Measurements from ENCODE around the gene CARS1.
A peak's percentile ranks its signal among the peaks of the same experiment; 100 is the strongest.

Gene CARS1

GRCh38 chr11:3051196-3052108 lies 5.8 kb downstream of the CARS1 start:
- no peaks in the 10 kb centered on the region for H3K27me3 ChIP-seq (ENCODE audit: insufficient read depth, insufficient read length)

GRCh38 chr11:3050386-3051195 lies 6.6 kb downstream of the CARS1 start:
- Histone ChIP-seq H3K4me1 (ENCODE audit: insufficient read depth, insufficient read length) (peaks cover 23% of the 10 kb centered on the region), H3K4me3 (ENCODE audit: insufficient read length, low read depth) (no peak overlapping the region), H3K27me3 (ENCODE audit: insufficient read depth, insufficient read length) (no peaks in the 10 kb centered on the region), H3K9me3 (ENCODE audit: insufficient read depth, low read length) (no peaks in the 10 kb centered on the region), H3K36me3 (ENCODE audit: insufficient read depth, insufficient read length, low read length) (peaks cover 74% of the 10 kb centered on the region), H3K9ac (ENCODE audit: insufficient read length, low read depth) (no peak overlapping the region)
- DNase-seq (ENCODE audit: low read depth, low spot score): no peak
- TF ChIP-seq SUZ12 (IDR thresholded peaks at IDR 0.05; ENCODE audit: extremely low read depth, insufficient read depth, insufficient read length): no peak
- TF ChIP-seq YY1 (IDR thresholded peaks at IDR 0.05; ENCODE audit: insufficient read depth, insufficient read length): no peak
- TF ChIP-seq ZNF274 (IDR thresholded peaks at IDR 0.05; ENCODE audit: low read depth, low read length): no peak

More at GRCh38 chr11:3051196-3052108, 5.8 kb downstream of the CARS1 start:
- no peaks in the 10 kb centered on the region for H3K9me3 ChIP-seq (ENCODE audit: insufficient read depth, low read length)
- H3K36me3 ChIP-seq (ENCODE audit: insufficient read depth, insufficient read length, low read length): peaks cover 69% of the 10 kb centered on the region
- peak overlapping the region; percentile 1 for H3K9ac ChIP-seq (ENCODE audit: insufficient read length, low read depth)
- H3K4me1 ChIP-seq (ENCODE audit: insufficient read depth, insufficient read length): peaks cover 27% of the 10 kb centered on the region
- DNase-seq (ENCODE audit: low read depth, low spot score): no peak
- H3K4me3 ChIP-seq (ENCODE audit: insufficient read length, low read depth): no peak overlapping the region
- TF ChIP-seq ZNF274 (IDR thresholded peaks at IDR 0.05; ENCODE audit: low read depth, low read length) (no peak), SUZ12 (IDR thresholded peaks at IDR 0.05; ENCODE audit: extremely low read depth, insufficient read depth, insufficient read length) (no peak), YY1 (IDR thresholded peaks at IDR 0.05; ENCODE audit: insufficient read depth, insufficient read length) (no peak)

- Histone ChIP-seq H3K4me3 (ENCODE audit: insufficient read length, low read depth) (no peak overlapping the region), H3K9me3 (ENCODE audit: insufficient read depth, low read length) (no peaks in the 10 kb centered on the region), H3K4me1 (ENCODE audit: insufficient read depth, insufficient read length) (peaks cover 25% of the 10 kb centered on the region), H3K9ac (ENCODE audit: insufficient read length, low read depth) (peak overlapping the region; percentile 52), H3K36me3 (ENCODE audit: insufficient read depth, insufficient read length, low read length) (peaks cover 77% of the 10 kb centered on the region), H3K27me3 (ENCODE audit: insufficient read depth, insufficient read length) (no peaks in the 10 kb centered on the region)
- TF ChIP-seq SUZ12 (IDR thresholded peaks at IDR 0.05; ENCODE audit: extremely low read depth, insufficient read depth, insufficient read length) (no peak), YY1 (IDR thresholded peaks at IDR 0.05; ENCODE audit: insufficient read depth, insufficient read length) (peak; percentile 26)
- no peak for DNase-seq (ENCODE audit: low read depth, low spot score)
Measured at GRCh38 chr11:3049430-3050243, 7.6 kb downstream of the CARS1 start.

- Histone ChIP-seq H3K9me3 (ENCODE audit: insufficient read depth, low read length) (no peaks in the 10 kb centered on the region), H3K27me3 (ENCODE audit: insufficient read depth, insufficient read length) (no peaks in the 10 kb centered on the region), H3K4me3 (ENCODE audit: insufficient read length, low read depth) (no peak overlapping the region), H3K4me1 (ENCODE audit: insufficient read depth, insufficient read length) (peaks cover 41% of the 10 kb centered on the region), H3K9ac (ENCODE audit: insufficient read length, low read depth) (no peak overlapping the region), H3K36me3 (ENCODE audit: insufficient read depth, insufficient read length, low read length) (peaks cover 76% of the 10 kb centered on the region)
- no peak for TF ChIP-seq ZNF274 (IDR thresholded peaks at IDR 0.05; ENCODE audit: low read depth, low read length)
- no peak for TF ChIP-seq YY1 (IDR thresholded peaks at IDR 0.05; ENCODE audit: insufficient read depth, insufficient read length)
- no peak for TF ChIP-seq SUZ12 (IDR thresholded peaks at IDR 0.05; ENCODE audit: extremely low read depth, insufficient read depth, insufficient read length)
- no peak for DNase-seq (ENCODE audit: low read depth, low spot score)
Measured at GRCh38 chr11:3047637-3048036, 9.6 kb downstream of the CARS1 start.

GRCh38 chr11:3046641-3047040 lies 10.6 kb downstream of the CARS1 start:
- H3K4me3 ChIP-seq (ENCODE audit: insufficient read length, low read depth): no peak overlapping the region
- H3K9me3 ChIP-seq (ENCODE audit: insufficient read depth, low read length): no peaks in the 10 kb centered on the region
- peaks cover 77% of the 10 kb centered on the region for H3K36me3 ChIP-seq (ENCODE audit: insufficient read depth, insufficient read length, low read length)
- H3K27me3 ChIP-seq (ENCODE audit: insufficient read depth, insufficient read length): no peaks in the 10 kb centered on the region
- DNase-seq (ENCODE audit: low read depth, low spot score): no peak
- no peak overlapping the region for H3K9ac ChIP-seq (ENCODE audit: insufficient read length, low read depth)
- peaks cover 40% of the 10 kb centered on the region for H3K4me1 ChIP-seq (ENCODE audit: insufficient read depth, insufficient read length)
- TF ChIP-seq ZNF274 (IDR thresholded peaks at IDR 0.05; ENCODE audit: low read depth, low read length): no peak
- no peak for TF ChIP-seq YY1 (IDR thresholded peaks at IDR 0.05; ENCODE audit: insufficient read depth, insufficient read length)
- TF ChIP-seq SUZ12 (IDR thresholded peaks at IDR 0.05; ENCODE audit: extremely low read depth, insufficient read depth, insufficient read length): no peak

- Histone ChIP-seq H3K27me3 (ENCODE audit: insufficient read depth, insufficient read length) (no peaks in the 10 kb centered on the region), H3K9me3 (ENCODE audit: insufficient read depth, low read length) (no peaks in the 10 kb centered on the region), H3K4me1 (ENCODE audit: insufficient read depth, insufficient read length) (peaks cover 44% of the 10 kb centered on the region), H3K9ac (ENCODE audit: insufficient read length, low read depth) (no peak overlapping the region), H3K4me3 (ENCODE audit: insufficient read length, low read depth) (no peak overlapping the region), H3K36me3 (ENCODE audit: insufficient read depth, insufficient read length, low read length) (peaks cover 81% of the 10 kb centered on the region)
- TF ChIP-seq YY1 (IDR thresholded peaks at IDR 0.05; ENCODE audit: insufficient read depth, insufficient read length): no peak
- TF ChIP-seq ZNF274 (IDR thresholded peaks at IDR 0.05; ENCODE audit: low read depth, low read length): no peak
- no peak for TF ChIP-seq SUZ12 (IDR thresholded peaks at IDR 0.05; ENCODE audit: extremely low read depth, insufficient read depth, insufficient read length)
- no peak for DNase-seq (ENCODE audit: low read depth, low spot score)
Measured at GRCh38 chr11:3046190-3046589, 11.0 kb downstream of the CARS1 start.

Measured in NT2/D1 (cell line).